ENCODE measurements around the gene RNF111.

The RNF111 gene

DNA sequence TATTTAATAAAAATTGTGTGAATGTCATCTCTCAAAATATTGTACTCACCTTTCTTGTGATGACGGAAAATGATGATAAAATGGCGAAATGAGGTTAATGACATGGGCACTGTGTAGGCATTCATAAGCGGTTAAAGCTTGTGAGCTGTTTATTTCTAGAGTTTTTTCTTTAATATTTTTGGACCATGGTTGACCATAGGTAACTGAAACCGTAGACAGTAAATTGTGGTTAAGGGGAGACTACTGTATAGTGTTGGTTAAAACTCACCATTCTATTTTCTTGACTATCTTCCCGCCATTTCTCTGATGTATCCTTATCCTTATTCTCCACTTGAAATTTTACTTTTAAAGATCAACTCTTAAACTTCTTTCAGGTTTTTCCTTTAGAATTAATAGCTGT, 14.5 kb downstream of the RNF111 start:
- DNase-seq: no peak

DNA sequence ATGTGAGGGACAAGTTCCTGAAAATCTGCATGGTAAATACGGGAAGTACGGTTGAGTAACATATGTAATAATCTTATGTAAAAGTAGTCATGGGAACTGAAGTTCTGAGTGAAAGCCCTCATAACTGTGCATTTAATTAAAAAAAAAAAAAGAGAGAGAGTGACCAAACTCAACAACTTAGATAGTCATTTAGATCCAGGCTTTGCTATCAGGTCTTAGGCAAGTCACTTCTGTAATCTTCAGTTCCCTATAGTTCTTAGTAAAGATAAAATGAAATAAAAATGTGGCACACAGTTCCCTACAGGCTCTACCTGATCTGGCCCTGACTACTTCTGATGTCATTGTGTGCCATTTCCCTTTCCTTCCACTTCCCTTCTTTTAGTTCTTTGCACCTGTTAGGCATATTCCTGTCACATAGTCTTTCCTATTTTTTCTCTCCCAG, 15.0 kb downstream of the RNF111 start:
- no peak for DNase-seq

DNA sequence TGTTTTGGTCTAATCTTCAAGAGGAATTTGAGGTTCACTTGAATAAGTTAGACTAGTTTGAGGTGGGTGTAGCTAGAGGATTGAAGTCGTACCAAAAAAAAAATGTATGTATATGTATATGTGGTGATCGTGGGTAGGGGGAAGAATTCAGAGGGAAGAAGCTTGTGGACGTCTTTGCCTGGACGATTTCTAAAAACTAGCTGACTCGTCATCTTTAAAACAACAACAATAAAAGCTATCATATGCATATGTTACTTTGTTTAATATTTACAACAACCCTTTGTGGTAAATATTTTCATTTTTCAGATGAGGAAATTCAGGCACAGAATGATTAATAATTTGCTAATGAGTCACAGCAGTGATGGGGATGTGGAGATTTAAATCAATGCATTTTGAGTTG, 18.1 kb downstream of the RNF111 start:
- no peak for DNase-seq

DNA sequence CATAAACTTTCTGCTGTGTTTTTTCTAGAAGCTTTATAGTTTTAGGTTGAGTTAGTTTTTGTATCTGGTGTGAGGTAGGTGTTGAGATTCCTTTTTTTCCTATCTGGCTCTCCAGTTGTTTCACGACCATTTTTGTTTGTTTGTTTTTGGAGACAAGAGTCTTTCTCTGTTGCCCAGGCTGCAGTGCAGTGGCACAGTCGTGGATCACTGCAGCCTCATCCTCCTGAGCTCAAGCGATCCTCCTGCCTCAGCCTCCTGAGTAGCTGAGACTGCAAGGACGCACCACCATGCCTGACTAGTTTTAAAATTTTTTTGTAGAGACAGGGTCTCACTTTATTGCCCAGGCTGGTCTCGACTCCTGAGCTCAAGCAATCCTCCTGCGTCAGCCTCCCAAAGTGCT, 20.6 kb downstream of the RNF111 start:
- DNase-seq: no peak

DNA sequence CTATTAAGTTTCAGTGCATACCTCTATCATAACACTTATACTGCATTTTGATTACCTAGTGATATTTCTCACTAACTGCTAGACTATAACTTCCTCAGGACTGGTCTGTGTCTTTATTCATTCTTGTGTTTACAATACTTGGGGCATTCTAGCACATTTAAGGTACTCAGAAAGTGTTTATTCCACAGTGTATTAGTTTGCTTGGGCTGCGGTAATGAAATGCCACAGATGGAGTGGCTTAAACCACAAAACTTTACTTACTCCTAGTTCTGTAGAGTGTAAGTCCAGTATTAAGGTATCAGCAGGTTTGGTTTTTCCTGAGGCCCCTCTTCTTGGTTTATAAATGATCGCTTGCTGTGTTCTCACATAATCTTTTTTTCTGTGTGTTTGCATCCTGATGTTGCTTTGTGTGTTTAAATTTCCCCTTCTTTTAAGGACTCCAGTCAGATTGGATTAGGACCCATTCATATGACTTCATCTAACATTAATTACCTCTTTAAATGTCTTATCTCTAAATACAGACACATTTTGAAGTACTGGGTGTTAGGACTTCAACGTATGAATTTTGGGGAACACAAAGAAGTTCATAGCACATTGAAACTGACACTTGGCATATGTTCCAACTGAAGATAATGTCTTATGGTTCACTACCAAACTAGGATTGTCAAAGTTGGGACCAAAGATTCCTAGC, 23.9 kb downstream of the RNF111 start:
- DNase-seq: no peak

DNA sequence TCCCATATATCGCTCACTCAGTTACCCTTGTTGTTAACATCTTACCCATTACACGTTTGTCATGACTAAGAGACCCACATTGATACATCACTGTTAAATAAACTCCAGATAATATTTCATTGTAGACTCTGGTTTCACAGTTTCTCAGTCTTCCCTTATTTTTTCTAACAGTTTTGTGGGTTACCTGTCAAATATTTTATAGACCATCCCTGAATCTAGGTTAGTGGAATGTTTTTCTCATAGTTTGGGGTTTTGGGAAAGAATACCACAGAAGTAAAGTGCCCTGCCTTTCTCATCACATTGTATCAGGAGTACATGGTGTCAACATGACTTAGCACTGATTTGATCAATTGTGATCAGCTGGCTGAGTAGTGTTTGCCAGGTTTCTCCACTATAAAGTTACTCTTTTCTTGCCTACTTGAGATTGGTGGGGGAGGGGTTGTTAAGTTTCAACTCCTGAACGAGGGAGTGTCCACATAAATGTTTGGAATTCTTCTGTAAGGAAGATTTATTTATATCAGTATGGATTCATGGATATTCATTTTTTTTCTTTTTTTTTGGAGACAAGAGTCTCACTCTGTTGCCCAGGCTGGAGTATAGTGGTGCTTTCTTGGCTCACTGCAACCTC, 25.9 kb downstream of the RNF111 start:
- DNase-seq: no peak

DNA sequence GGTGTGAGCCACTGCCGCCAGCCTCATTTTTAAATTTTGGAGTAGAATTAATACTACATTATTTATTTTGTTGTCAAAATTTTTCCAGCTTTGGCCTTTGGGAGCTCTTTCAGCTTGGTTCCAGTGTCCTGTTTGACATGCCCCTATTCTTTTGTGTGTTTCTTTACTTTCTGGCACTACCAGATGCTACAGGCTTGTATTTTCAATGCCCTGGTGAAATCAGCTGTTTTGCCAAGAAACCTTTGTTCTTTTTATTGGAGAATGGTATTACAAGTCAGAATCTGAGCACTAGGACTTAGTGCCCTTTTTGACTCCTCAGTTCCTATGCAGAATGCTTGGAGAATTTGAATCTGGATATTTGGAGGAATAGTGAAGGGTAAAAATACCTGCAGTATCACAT, 26.6 kb downstream of the RNF111 start:
- DNase-seq: no peak

DNA sequence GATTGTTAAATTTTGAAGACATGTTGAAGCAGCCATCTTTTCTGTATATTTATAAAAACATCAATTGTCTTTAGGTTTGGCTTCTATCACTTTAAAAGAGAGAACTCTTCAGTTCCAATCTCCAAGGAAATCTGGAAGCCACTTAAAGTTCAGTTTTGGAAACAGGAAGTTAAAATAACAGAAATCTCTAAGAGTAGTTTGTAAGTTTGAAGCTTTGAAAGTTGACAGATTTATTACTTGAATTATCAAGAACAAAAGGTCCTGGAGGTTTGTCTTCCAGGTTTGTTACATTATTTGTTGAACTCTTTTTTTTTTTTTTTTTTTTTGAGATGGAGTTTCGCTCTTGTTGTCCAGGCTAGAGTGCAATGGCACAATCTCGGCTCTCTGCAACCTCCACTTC, 30.0 kb downstream of the RNF111 start:
- no peak for DNase-seq

DNA sequence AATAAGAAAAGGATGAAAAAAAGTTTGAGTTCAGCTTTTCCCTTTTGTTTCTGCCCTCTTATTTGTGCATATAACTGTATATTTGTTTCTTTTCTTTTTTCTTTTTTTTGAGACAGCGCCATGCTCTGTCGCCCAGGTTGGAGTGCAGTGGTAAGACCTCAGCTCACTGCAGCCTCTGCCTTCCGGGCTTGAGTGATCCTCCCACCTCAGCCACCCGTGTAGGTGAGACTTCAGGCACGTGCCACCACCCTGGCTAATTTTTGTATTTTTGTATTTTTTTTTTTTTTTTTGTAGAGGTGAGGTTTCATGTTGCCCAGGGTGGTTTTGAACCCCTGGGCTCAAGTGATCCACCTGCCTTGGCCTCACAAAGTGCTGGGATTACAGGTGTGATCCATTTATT, 31.4 kb downstream of the RNF111 start:
- DNase-seq: no peak

DNA sequence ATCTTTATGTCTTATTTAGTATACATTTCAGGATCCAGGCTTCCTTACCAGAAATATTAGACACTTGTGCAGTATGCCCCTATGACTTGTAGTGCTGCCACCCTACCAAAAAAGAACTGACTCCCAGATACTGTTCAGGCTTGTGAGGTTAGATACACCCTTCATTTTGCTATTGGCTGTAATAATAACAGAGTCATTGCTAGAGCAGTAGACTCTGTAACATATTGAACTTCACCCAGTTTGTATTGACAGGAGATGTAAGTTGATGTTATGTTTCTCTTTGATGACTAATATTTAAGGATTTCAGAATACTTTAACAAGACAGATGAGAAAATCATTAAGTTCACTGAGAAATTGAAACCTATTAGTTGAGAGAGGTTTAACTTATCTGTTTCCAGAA, 32.9 kb downstream of the RNF111 start:
- DNase-seq: no peak

DNA sequence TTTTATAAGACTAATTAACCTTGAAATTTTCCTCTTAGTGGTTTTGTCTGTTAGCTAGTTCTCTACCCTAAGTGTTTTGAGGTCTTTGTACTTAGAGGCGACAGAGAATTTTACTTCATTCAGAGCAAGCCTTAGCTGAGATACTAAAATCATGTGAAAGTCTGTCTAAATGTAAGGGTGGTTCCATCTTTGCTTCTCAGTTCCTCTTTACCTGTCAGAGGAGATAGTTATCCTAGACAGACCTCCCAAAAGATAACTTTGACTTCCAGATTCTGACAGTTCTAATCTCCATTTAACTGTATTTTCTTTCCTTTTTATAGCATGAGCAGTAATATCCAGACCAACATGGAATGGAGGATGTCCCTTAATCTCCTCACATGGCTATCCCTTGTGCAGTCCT, 34.7 kb downstream of the RNF111 start:
- DNase-seq: no peak

DNA sequence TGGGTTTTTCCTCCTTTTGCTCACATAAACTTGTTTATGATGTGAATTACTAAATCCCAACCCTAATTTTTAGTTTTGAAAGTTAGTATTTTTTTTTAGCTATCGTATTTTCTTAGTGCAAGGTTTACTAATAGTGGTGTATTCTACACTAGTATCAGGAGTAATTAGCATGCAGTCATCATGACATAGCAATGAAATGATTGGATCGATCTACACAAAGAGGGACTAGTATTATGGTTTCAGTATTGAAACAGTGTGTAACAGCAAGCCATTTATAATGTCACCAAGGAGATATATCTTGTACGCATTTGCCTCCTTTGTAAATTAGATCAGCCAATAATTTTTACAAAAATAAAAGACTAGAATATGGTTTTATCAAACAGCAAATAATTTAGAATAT, 38.7 kb downstream of the RNF111 start:
- DNase-seq: no peak

DNA sequence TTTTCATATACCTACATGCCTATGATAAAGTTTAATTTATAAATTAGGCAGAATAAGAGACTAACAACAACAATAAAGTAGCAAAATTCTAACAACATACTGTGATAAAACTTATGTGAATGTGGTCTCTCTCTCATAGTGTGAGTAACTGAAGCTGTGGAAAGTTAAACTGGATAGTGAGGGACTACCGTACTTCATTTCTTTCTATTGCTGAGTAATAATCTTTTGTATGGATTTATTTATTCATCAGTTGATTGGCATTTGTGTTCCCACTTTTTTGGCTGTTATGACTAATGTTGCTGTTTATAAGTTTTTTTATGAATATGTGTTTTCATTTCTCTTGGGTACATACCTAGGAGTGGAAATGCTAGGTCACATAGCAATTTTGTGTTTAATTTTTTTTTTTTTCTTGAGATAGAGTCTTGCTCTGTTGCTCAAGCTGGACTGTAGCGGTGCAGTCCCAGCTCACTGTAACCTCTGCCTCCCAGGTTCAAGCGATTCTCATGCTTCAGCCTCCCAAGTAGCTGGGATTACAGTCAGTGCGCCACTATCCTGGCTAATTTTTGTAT, 41.0 kb downstream of the RNF111 start:
- DNase-seq: no peak

DNA sequence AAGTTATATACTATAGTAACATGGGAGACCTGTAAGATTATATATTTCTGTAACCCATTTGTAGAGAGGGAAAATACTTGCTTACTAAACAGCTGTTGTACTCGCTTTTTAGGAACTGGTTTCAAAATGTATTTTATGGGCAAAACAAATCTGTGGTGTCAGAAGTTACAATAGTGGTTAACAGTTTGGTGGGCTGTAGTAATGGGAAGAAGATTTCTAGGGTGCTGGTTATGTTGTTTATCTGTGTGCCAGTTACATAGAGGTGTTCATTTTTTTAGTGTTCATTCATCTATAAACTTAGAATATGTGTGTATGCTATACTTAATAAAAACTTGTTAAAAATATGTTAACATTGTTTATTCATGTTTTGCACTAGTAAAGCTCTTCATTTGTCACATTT, 42.1 kb downstream of the RNF111 start:
- no peak for DNase-seq

DNA sequence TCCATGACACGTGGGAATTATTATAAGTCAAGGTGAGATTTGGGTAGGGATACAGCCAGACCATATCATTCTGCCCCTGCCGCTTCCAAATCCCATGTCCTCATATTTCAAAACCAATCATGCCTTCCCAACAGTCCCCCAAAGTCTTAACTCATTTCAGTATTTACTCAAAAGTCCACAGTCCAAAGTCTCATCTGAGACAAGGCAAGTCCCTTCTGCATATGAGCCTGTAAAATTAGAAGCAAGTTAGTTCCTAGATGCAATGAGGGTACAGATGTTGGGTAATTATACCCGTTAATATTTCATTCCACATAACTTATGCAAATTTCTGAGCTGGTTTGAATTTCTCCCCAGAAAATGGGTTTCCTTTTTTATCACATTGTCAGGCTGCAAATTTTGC, 47.7 kb downstream of the RNF111 start:
- no peak for DNase-seq

DNA sequence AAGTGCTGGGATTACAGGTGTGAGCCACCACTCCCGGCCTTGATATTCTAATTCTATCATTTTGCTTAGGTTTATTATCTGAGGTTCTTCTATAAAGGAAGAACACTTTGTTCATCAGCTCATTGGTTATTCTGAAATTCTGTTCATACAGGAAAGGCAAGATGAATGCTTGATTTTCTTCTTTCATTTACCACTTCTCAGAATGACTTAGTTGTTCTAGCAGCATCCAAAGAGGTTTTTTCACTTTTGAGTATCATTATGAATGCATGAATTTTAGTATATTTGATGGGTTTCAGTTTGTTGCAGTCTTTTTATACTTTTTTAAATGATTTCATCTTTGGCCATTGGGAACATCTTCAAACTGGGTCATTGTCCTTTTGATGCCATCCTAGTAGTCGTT, 51.8 kb downstream of the RNF111 start:
- DNase-seq: no peak

DNA sequence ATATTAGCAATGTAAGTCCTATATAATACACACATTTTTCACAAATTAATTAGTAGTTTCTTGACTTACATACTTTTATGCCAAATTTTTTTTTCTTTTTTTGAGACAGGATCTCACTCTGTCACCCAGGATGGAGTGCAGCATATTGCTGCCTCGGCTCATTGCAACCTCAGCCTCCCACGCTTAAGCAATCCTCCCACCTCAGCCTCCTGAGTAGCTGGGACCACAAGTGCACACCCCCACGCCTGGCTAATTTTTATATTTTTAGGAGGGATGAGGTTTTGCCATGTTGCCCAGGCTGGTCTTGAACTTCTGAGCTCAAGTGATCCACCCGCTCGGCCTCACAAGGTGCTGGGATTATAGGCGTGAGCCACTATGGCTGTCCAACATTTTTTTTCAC, 54.6 kb downstream of the RNF111 start:
- DNase-seq: no peak

DNA sequence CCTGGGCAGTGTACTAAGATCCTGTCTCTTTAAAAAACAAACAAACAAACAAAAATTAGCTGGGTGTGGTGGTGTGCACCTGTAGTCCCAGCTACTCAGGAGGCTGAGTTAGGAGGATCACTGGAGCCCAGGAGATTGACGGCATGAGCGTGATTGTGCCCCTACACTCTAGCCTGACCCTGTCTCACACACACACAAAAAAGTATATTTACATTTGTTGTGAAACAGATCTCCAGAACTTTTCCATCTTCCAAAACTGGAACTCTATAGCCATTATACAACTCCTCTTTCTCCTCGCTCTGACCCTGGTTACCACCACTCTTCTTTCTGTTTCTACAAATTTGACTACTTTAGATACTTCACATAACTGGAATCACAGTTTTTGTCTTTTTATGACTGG, 61.4 kb downstream of the RNF111 start:
- DNase-seq: no peak

DNA sequence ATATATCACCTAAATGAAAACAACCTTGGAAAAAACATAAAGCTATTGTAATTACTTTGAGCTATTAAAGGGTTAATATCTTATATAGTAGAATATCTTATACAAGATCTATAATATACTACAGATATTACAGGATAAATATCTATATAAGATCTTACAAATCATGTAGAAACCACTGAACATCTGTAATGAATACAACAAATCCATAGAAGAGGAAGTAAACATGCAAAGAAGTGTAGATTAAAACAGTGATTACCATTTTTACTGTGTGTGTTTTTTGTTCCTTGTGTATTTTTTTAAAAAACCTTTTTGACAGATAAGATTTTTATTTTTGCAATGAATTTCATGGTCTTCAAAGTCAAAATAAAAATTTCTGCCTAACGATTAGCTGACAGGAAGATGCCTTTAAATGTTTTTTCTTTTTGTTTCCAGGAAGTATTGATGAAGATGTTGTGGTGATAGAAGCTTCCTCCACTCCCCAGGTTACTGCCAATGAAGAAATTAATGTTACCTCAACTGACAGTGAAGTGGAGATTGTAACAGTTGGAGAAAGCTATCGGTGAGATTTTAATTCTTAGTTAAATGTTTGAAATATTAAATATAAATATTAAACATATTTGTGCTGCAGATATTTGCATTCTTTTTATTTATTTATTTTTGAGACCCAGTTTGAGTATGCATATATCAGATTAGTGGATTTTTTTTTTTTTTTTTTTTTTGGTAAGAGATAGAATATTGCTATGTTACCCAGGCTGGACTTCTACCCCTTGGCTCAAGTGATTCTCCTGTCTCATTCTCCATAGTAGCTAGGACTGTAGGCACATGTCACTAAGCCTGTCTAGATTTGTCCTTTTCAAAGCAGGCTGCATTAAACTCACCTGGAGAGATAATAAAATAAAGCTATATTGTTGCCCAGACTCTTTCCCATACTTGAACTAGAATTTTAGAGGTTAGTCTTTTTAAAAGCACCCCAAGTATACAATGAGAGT, 64.7 kb downstream of the RNF111 start:
- DNase-seq: no peak

DNA sequence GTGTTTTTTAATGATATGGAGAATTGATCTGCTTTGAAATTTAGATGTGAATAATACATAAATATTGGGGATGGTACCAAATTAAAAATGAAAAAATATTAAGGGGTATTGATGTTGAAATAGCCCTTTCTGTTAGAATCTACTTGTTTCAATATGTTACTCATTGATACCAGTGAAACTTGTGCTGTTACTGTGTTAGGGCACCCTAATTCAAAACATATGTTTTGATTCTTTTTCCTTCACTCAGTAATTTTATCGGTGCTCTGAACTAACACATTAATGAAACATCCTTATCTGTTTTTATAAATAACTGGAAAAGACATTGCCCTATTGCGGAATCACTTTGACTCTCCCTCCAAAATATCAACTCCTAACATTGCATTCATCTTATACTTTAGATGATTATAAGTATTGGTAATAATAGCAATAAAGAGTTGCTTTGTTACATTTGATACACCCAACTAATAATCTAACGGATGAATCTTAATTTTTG, 65.5 kb downstream of the RNF111 start:
- no peak for DNase-seq

DNA sequence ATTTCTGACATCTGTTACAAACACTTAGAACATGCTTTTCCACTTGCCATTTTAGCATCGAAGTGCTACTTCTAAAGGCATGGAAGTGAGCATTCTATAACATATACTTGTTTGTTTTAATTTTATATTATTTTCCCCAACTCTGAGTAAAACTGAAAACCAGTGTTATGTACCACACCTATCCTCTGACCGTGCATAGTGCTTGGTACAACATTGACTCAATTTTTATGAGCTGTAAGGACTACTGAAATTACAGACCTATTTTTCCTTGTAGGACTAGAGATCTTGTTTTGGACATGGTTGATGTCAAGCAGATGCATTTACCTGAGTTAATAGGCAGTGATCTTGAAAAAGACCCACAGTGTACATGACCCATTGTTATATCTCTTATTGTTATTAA, 66.0 kb downstream of the RNF111 start:
- DNase-seq: no peak

DNA sequence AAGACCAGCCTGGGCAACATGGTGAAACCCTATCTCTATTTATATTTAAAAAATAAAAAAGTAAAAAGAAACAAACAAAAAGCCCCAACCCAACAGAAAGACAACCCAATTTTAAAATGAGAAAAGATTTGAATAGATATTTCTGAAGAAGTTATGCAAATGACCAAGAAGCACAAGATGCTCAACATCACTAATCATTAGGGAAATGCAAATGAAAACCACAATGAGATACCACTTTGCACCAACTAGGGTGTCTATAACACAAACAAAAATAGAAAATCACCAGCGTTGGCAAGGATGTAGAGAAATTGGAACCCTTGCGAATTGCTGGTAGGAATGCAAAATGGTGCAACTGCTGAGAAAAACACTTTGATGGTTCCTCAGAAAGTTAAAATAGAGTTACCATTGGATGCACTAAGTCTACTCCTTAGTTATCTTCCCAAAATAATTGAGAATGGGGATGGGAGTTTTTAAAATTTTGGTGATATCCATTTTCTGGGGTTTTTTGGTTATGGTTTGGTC, 71.7 kb downstream of the RNF111 start:
- no peak for DNase-seq

DNA sequence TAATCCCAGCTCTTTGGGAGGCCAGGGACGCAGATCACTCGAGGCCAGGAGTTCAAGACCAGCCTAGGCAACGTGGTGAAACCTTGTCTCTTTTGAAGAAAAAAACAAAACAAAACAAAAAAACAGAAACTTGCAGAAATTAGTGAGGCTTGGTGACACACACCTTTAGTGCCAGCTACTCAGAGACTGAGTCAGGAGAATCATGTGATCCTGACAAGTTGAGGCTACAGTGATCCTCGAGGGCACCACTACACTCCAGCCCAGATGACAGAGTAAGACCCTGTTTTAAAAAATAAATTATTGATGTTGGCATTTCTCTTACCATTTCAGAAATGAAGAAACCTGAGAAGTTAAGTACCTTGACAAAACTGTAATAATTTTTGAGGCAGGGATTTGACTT, 72.9 kb downstream of the RNF111 start:
- DNase-seq: no peak
